HG02885 (cell line): ENCODE measurements around the gene COX4I2.

Source experiments
- ATAC-seq: cut with Tn5 transposase; IDR thresholded peaks from one replicate; pipeline ENCODE4 v1.9.1; 2021; ENCODE audit warnings: mild to moderate bottlenecking; ENCODE audit not compliant: unreplicated experiment, poor library complexity

COX4I2 gene

GRCh38 chr20:31690124-31690666, 52.5 kb downstream of the COX4I2 start:
- no peak for ATAC-seq

- ATAC-seq: peak; percentile 55
Observed at GRCh38 chr20:31691646-31692275, 54.0 kb downstream of the COX4I2 start.

GRCh38 chr20:31693402-31693801, 55.7 kb downstream of the COX4I2 start:
- ATAC-seq: no peak

- ATAC-seq: no peak
Observed at GRCh38 chr20:31693987-31694661, 56.4 kb downstream of the COX4I2 start.
